ENCODE measurements around the gene CTNS. TPM values are rescaled to one million over a fixed set of nuclear protein-coding genes. Genes with fewer than 3 reads are reported as not detected.

The CTNS gene
- total and polyA plus RNA-seq, 4 donors = 7.7 to 24.9 (median 19.2) TPM

DNA sequence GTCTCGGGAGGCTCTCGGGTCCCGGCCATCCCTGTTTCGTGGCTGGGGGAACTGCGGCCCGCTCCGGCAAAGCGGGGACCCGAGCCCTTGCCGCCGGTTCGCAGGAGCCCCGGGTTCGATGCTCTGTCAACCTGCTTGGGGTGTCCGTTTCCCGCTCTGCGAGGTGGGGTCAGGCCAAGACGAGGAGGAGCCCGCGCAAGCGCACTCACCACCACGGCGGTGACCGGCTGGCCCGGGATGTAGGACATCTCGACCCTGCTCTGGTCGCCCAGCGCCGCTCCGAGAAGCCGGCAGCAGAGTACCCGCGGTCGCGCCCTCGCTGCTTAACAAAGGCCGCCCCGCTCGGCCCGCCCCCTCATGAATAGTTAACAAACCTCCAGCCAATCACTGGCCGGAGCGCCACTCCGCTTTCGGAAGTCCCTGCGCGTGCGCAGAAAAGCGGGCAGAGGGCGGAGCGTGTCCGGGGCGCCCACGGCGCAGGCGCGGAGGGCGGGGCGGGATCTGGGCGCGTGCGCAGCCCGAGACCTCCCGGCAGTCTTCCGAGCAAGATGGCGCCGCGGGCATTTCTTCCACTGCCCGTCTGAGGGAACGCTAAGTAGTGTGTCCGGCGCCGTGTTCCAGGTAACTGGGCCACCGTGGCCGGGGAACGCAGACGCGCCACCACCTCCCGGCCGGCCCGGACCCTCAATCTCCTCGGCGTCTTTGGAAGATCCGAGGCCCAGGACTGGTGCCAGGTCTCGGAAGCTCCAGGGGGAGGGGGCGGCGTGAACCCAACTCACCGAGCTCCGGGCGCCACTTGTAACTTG lies 31.9 kb downstream of the CTNS start, which contains the start of the genes EMC6 and TAX1BP3:
Gene EMC6, plus strand, starts transcription at position 534 of the 806 bp plus-strand sequence. CDS start 335 bp downstream, outside the sequence.
Gene TAX1BP3, minus strand, starts transcription at position 300 of the 806 bp plus-strand sequence. Its CDS starts 52 bp downstream, at position 248.
- peaks cover 4 to 26% (median 9%) of the 10 kb centered on the region in 5 donors for H3K4me1 ChIP-seq (ENCODE audit: control insufficient read depth in 5 of 5, insufficient read depth in 5 of 5, low read length in 5 of 5)
- ATAC-seq (ENCODE audit: insufficient read depth, low FRiP score) = peak; percentile 93
- H3K9me3 ChIP-seq (ENCODE audit: control insufficient read depth in 4 of 4, insufficient read depth in 3 of 4, low read length in 3 of 4) = no peaks in the 10 kb centered on the region
- H3K27me3 ChIP-seq (ENCODE audit: control insufficient read depth in 3 of 3, insufficient read depth in 3 of 3, low read length in 2 of 3) = no peaks in the 10 kb centered on the region
- no peak for TF ChIP-seq CTCF (IDR thresholded peaks at IDR 0.05; ENCODE audit: control extremely low read depth, extremely low read depth)
- H3K27ac ChIP-seq (ENCODE audit: low read depth in 1 of 2, low read length in 1 of 2) = peak within 1 kb of the TSS; percentile 99 to 100
- 0% methylated on average over 81 to 89 of the region's 89 CpGs for WGBS, 2 donors
- H3K9ac ChIP-seq (ENCODE audit: insufficient read depth in 1 of 2, low read length in 2 of 2) = peak within 1 kb of the TSS; percentile 81 to 92
- H3K4me3 ChIP-seq = peak within 1 kb of the TSS; percentile 96
- peaks cover 3 to 21% (median 10%) of the 10 kb centered on the region in 4 donors for H3K36me3 ChIP-seq (ENCODE audit: control insufficient read depth in 4 of 4, insufficient read depth in 4 of 4, low read length in 4 of 4)
- peak; percentile 99 for DNase-seq

GRCh38 chr17:3669085-3669347 lies 32.5 kb downstream of the CTNS start:
- no peaks in the 10 kb centered on the region for H3K27me3 ChIP-seq (ENCODE audit: control insufficient read depth in 3 of 3, insufficient read depth in 3 of 3, low read length in 2 of 3)
- H3K9ac ChIP-seq (ENCODE audit: insufficient read depth in 1 of 2, low read length in 2 of 2) = peak overlapping the region; percentile 73 to 81
- no peaks in the 10 kb centered on the region for H3K9me3 ChIP-seq (ENCODE audit: control insufficient read depth in 4 of 4, insufficient read depth in 3 of 4, low read length in 3 of 4)
- H3K36me3 ChIP-seq (ENCODE audit: control insufficient read depth in 4 of 4, insufficient read depth in 4 of 4, low read length in 4 of 4) = peaks cover 3 to 21% (median 8%) of the 10 kb centered on the region in 4 donors
- 0 to 1% methylated on average over 25 to 32 of the region's 32 CpGs for WGBS, 2 donors
- DNase-seq (no peak), ATAC-seq (ENCODE audit: insufficient read depth, low FRiP score) (no peak)
- peaks cover 4 to 26% (median 9%) of the 10 kb centered on the region in 5 donors for H3K4me1 ChIP-seq (ENCODE audit: control insufficient read depth in 5 of 5, insufficient read depth in 5 of 5, low read length in 5 of 5)
- H3K4me3 ChIP-seq = peak overlapping the region; percentile 96
- no peak for TF ChIP-seq CTCF (IDR thresholded peaks at IDR 0.05; ENCODE audit: control extremely low read depth, extremely low read depth)
- peak overlapping the region; percentile 90 to 94 for H3K27ac ChIP-seq (ENCODE audit: low read depth in 1 of 2, low read length in 1 of 2)

- peak overlapping the region; percentile 96 for H3K4me3 ChIP-seq
- no peak overlapping the region for H3K27ac ChIP-seq (ENCODE audit: low read depth in 1 of 2, low read length in 1 of 2)
- H3K36me3 ChIP-seq (ENCODE audit: control insufficient read depth in 4 of 4, insufficient read depth in 4 of 4, low read length in 4 of 4) = peaks cover 0 to 19% (median 4%) of the 10 kb centered on the region in 4 donors
- H3K9me3 ChIP-seq (ENCODE audit: control insufficient read depth in 4 of 4, insufficient read depth in 3 of 4, low read length in 3 of 4) = no peaks in the 10 kb centered on the region
- peaks cover 0 to under 1% (median 0%) of the 10 kb centered on the region in 3 donors for H3K27me3 ChIP-seq (ENCODE audit: control insufficient read depth in 3 of 3, insufficient read depth in 3 of 3, low read length in 2 of 3)
- peak overlapping the region; percentile 73 to 81 for H3K9ac ChIP-seq (ENCODE audit: insufficient read depth in 1 of 2, low read length in 2 of 2)
- no peak for ATAC-seq (ENCODE audit: insufficient read depth, low FRiP score)
- no peak for DNase-seq
- peaks cover 4 to 26% (median 9%) of the 10 kb centered on the region in 5 donors for H3K4me1 ChIP-seq (ENCODE audit: control insufficient read depth in 5 of 5, insufficient read depth in 5 of 5, low read length in 5 of 5)
- 46 to 59% methylated on average over 12 of the region's 12 CpGs for WGBS, 2 donors
- TF ChIP-seq CTCF (IDR thresholded peaks at IDR 0.05; ENCODE audit: control extremely low read depth, extremely low read depth) = no peak
Observed at GRCh38 chr17:3669548-3669947, 33.0 kb downstream of the CTNS start.

All from lung (tissue), 12 donors.